Astrocyte (in vitro differentiated cells and primary cell): ENCODE measurements around the gene PCNX1. TPM values are rescaled to one million over a fixed set of nuclear protein-coding genes. Genes with fewer than 3 reads are reported as not detected.

ENCODE experiments used
- DNase-seq: peaks from one replicate; pipeline ENCODE4 v3.0.0-alpha.2; 2010; ENCODE audit warnings: low read depth
- FAIRE-seq: peaks from 2 replicates; lab custom pipeline; 2011; peaks lifted over from hg19 to GRCh38; lab: Jason Lieb, UNC
- H2AFZ ChIP-seq: 2 replicates; pipeline ENCODE4 v1.6.0; 2012; ENCODE audit warnings: low read depth, low read length, inconsistent platforms
- H3K27ac ChIP-seq: 2 replicates; pipeline ENCODE4 v1.5.1; 2011; ENCODE audit warnings: low read depth, low read length, inconsistent platforms
- H3K27me3 ChIP-seq: 2 replicates; pipeline ENCODE4 v1.6.0; 2011; ENCODE audit warnings: low read length, inconsistent platforms; ENCODE audit not compliant: insufficient read depth
- H3K36me3 ChIP-seq: 2 replicates; pipeline ENCODE4 v1.5.1; 2011; ENCODE audit warnings: low read length, inconsistent platforms; ENCODE audit not compliant: insufficient read depth
- H3K4me1 ChIP-seq: 2 replicates; pipeline ENCODE4 v1.5.1; 2011; ENCODE audit warnings: low read length, inconsistent platforms; ENCODE audit not compliant: insufficient read depth
- H3K4me2 ChIP-seq: 2 replicates; pipeline ENCODE4 v1.6.0; 2012; ENCODE audit warnings: low read length, inconsistent platforms
- H3K4me3 ChIP-seq: 2 replicates; pipeline ENCODE4 v1.5.1; 2011; ENCODE audit warnings: low read depth, mild to moderate bottlenecking, low read length, inconsistent platforms; ENCODE audit not compliant: insufficient read depth
- H3K79me2 ChIP-seq: 2 replicates; pipeline ENCODE4 v1.6.0; 2012; ENCODE audit warnings: mild to moderate bottlenecking, low read length, inconsistent platforms; ENCODE audit not compliant: insufficient read depth
- H3K9ac ChIP-seq: 2 replicates; pipeline ENCODE4 v1.6.0; 2012; ENCODE audit warnings: mild to moderate bottlenecking, low read length, inconsistent platforms
- H3K9me3 ChIP-seq: 2 replicates; pipeline ENCODE4 v1.5.1; 2012; ENCODE audit warnings: low read depth, mild to moderate bottlenecking, low read length, inconsistent platforms; ENCODE audit not compliant: insufficient read depth
- H4K20me1 ChIP-seq: 2 replicates; pipeline ENCODE4 v1.6.0; 2012; ENCODE audit warnings: low read length, inconsistent platforms; ENCODE audit not compliant: insufficient read depth
- H3K27ac Mint-ChIP-seq: one replicate; pipeline ENCODE4 v1.8.0; 2021; ENCODE audit warnings: mild to moderate bottlenecking, mixed read lengths; ENCODE audit not compliant: unreplicated experiment
- H3K27me3 Mint-ChIP-seq: one replicate; pipeline ENCODE4 v1.8.0; 2021; ENCODE audit warnings: low read depth, mixed read lengths; ENCODE audit not compliant: unreplicated experiment
- H3K36me3 Mint-ChIP-seq: one replicate; pipeline ENCODE4 v1.8.0; 2021; ENCODE audit warnings: low read depth, mixed read lengths; ENCODE audit not compliant: unreplicated experiment
- H3K4me1 Mint-ChIP-seq: one replicate; pipeline ENCODE4 v1.8.0; 2021; ENCODE audit warnings: low read depth, mixed read lengths; ENCODE audit not compliant: unreplicated experiment
- H3K4me3 Mint-ChIP-seq: one replicate; pipeline ENCODE4 v1.8.0; 2021; ENCODE audit warnings: mild to moderate bottlenecking, moderate library complexity, mixed read lengths; ENCODE audit not compliant: unreplicated experiment
- H3K9me3 Mint-ChIP-seq: one replicate; pipeline ENCODE4 v1.8.0; 2021; ENCODE audit warnings: mild to moderate bottlenecking, mixed read lengths; ENCODE audit not compliant: unreplicated experiment
- CTCF ChIP-seq: IDR thresholded peaks from 2 replicates; pipeline ENCODE4 v1.5.1; 2011; ENCODE audit warnings: low read depth, mild to moderate bottlenecking, inconsistent platforms, low read length, moderate library complexity; ENCODE audit not compliant: insufficient read depth
- EZH2 ChIP-seq: IDR thresholded peaks from 2 replicates; pipeline ENCODE4 v1.6.1; 2012; ENCODE audit warnings: mild to moderate bottlenecking, low read length, inconsistent platforms; ENCODE audit not compliant: insufficient read depth
- total RNA-seq: library from RNA; stranded (reverse); gene quantifications from 2 replicates; pipeline ENCODE4 v1.2.1, GENCODE V29; 2021

Gene PCNX1
- total RNA-seq, 1 donor from 2014 or later: 91.3 TPM

GRCh38 chr14:71004481-71004880, 97.2 kb downstream of the PCNX1 start:
- FAIRE-seq (no peak), DNase-seq (no peak)
- H3K4me1 Mint-ChIP-seq: peaks cover 13% of the 10 kb centered on the region
- Histone ChIP-seq H3K36me3 (peaks cover 7% of the 10 kb centered on the region), H3K27ac (peak overlapping the region; percentile 4), H3K9me3 (no peaks in the 10 kb centered on the region), H3K9ac (no peak overlapping the region), H3K4me1 (peaks cover 18% of the 10 kb centered on the region), H2AFZ (no peak overlapping the region), H4K20me1 (peaks cover 22% of the 10 kb centered on the region), H3K4me3 (no peak overlapping the region), H3K79me2 (peaks cover 21% of the 10 kb centered on the region), H3K4me2 (peak overlapping the region; percentile 40), H3K27me3 (no peaks in the 10 kb centered on the region)
- no peak overlapping the region for H3K4me3 Mint-ChIP-seq
- H3K27me3 Mint-ChIP-seq: no peaks in the 10 kb centered on the region
- H3K27ac Mint-ChIP-seq: no peak overlapping the region
- H3K36me3 Mint-ChIP-seq: peaks cover 22% of the 10 kb centered on the region
- TF ChIP-seq EZH2 (no peak), CTCF (no peak)
- H3K9me3 Mint-ChIP-seq: no peaks in the 10 kb centered on the region

- Mint-ChIP-seq H3K27ac (no peak overlapping the region), H3K9me3 (no peaks in the 10 kb centered on the region), H3K27me3 (no peaks in the 10 kb centered on the region), H3K4me1 (peaks cover 13% of the 10 kb centered on the region), H3K36me3 (peaks cover 22% of the 10 kb centered on the region), H3K4me3 (no peak overlapping the region)
- H3K4me1 ChIP-seq: peaks cover 18% of the 10 kb centered on the region
- H3K27ac ChIP-seq: no peak overlapping the region
- H3K79me2 ChIP-seq: peaks cover 21% of the 10 kb centered on the region
- H3K27me3 ChIP-seq: no peaks in the 10 kb centered on the region
- no peak overlapping the region for H3K9ac ChIP-seq
- no peak overlapping the region for H3K4me3 ChIP-seq
- DNase-seq (no peak), FAIRE-seq (no peak)
- no peaks in the 10 kb centered on the region for H3K9me3 ChIP-seq
- H2AFZ ChIP-seq: no peak overlapping the region
- H3K36me3 ChIP-seq: peaks cover 7% of the 10 kb centered on the region
- TF ChIP-seq CTCF: no peak
- no peak for TF ChIP-seq EZH2
- peak overlapping the region; percentile 24 for H3K4me2 ChIP-seq
- peaks cover 22% of the 10 kb centered on the region for H4K20me1 ChIP-seq
Observed at GRCh38 chr14:71005076-71005475, 97.8 kb downstream of the PCNX1 start.

GRCh38 chr14:71006200-71006563, 98.9 kb downstream of the PCNX1 start:
- Histone ChIP-seq H3K4me2 (no peak overlapping the region), H3K9me3 (no peaks in the 10 kb centered on the region), H3K9ac (no peak overlapping the region), H3K27me3 (no peaks in the 10 kb centered on the region), H3K4me3 (no peak overlapping the region), H2AFZ (no peak overlapping the region), H3K36me3 (peaks cover 7% of the 10 kb centered on the region), H4K20me1 (peaks cover 22% of the 10 kb centered on the region), H3K27ac (no peak overlapping the region), H3K4me1 (peaks cover 18% of the 10 kb centered on the region), H3K79me2 (peaks cover 17% of the 10 kb centered on the region)
- Mint-ChIP-seq H3K9me3 (no peaks in the 10 kb centered on the region), H3K36me3 (peaks cover 22% of the 10 kb centered on the region), H3K4me1 (peaks cover 13% of the 10 kb centered on the region), H3K27ac (no peak overlapping the region), H3K4me3 (no peak overlapping the region), H3K27me3 (no peaks in the 10 kb centered on the region)
- no peak for TF ChIP-seq EZH2
- no peak for TF ChIP-seq CTCF
- DNase-seq (peak; percentile 20), FAIRE-seq (no peak)
